RPMI8226 (cell line): ENCODE data around the gene HBZ.
A peak's percentile ranks its signal among the peaks of the same experiment; 100 is the strongest.
"Not testable (repeated sequence)": the region's sequence is repeated elsewhere in the genome, so short reads cannot be mapped to it uniquely, and the experiment has no call there.

Experiments
- DNase-seq: peaks from one replicate; pipeline ENCODE4 v3.0.0-alpha.2; 2015

HBZ gene

GRCh38 chr16:138049-138417 is 14.4 kb upstream of the HBZ start:
- peak; percentile 44 for DNase-seq

- DNase-seq: no peak
These were observed 12.1 kb upstream of the HBZ start for GRCh38 chr16:140175-140857.

DNA sequence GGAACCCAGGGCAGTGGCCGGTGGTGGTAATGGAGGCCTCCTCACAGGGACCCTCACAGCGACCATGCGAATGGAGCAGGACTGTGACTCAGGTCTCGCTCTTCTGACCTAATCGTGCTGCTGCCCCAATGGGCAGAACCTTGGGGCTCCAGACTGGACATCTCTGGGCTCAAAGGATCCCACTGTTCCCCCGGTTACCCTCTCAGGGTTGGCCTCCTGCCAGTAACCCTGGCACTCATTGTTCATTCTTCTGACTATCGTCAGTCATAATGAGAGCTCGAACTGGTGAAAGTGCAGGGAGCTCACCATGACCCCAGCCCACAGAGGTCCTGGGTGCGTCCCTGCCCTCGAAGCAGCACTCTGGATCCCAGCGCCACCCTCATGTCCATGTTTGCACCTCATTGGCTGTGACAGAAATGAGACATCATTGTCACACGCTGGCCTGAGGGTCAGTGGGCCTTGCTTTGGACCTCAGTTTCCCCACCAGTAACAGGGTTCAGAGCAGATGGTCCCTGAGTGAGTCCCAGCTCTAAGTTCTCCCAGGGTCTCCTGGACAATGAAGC is 10.0 kb upstream of the HBZ start:
- no peak for DNase-seq

DNA sequence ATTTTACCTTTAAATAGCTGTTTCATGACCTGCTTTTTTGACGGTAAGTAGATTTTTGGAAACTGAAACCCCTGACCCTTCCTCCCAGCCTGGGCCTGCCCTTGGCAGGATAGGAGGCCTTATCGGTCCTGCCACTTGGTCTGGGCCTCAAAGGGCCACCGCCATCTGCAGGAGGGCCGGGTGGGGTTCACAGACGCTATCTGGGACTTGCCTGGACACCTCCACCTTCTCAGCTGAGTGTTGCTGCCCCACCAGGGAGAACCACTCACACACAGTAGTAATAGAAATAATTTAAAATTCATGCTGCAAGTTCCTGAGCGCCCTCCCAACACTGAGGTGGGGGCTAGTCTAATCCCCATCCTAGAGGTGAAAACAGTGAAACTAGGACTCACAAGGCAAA is 9.4 kb upstream of the HBZ start:
- DNase-seq: no peak

DNA sequence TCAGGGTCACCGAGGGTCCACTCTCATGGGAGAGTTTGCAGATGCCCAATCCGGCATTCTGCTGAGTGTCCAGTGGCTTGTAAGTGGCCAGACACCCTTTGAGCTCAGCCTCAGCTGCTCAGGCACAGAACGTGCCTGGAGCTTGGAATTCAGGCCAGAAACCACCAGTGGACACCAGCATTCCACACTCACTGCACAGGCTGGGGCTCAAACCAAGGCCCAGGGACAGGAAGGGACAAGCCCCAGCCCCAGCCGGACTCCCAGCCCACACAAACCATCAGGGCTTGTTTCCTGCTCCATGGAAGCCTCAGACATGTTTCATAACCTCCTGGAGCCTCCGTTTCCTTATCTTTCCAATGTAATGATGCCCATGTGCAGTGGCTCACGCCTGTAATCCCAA is 9.0 kb upstream of the HBZ start:
- DNase-seq: no peak

- DNase-seq: no peak
These were observed 7.6 kb upstream of the HBZ start for GRCh38 chr16:144797-145252.

DNA sequence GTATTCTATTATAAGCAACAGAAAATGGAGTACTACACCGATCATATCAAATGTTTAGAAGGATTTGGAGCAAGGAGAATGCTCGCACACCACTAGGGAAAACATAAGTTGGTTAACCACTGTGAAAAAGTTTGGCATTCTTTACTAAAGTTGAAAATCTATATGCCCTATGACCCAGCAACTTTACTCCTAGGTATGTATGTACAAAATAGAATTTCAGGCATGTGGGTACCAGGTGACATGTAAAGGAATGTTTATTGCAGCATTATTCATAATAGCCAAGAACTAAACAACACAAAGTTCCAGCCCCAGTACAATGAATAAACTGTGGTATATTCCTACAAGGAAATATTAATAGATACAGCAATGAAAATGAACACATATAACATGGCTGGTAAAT is 5.8 kb upstream of the HBZ start:
- DNase-seq: no peak

DNA sequence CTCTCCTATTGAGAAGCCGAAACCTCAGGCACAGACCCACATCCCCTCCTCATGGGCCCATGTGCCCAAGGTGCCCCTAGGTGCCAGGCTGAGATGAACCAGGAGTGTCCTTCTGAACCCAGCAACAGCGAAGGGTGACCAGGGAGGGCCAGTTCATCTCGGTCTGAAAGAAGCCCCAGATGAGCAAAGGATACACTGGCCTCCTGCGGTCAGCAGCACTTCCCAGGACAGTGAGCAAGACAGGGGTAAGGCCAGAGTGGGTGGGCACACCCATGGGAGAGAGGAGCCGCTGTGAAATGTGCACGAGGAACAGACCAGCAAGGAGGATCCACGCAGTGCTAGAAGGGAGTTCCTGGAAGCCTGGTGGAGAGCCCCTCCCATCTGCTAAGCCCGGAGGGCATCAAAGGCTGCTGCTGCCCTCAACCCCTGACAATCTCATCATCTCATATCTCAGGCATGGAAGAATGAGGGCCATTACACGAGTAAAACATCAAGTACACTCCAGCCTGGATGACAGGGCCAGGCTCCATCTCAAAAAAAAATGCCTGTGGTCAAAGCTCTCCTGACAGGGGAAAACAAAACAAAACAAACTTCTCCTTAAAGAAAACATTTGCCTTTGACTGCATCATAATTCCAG is 3.3 kb upstream of the HBZ start:
- no peak for DNase-seq

DNA sequence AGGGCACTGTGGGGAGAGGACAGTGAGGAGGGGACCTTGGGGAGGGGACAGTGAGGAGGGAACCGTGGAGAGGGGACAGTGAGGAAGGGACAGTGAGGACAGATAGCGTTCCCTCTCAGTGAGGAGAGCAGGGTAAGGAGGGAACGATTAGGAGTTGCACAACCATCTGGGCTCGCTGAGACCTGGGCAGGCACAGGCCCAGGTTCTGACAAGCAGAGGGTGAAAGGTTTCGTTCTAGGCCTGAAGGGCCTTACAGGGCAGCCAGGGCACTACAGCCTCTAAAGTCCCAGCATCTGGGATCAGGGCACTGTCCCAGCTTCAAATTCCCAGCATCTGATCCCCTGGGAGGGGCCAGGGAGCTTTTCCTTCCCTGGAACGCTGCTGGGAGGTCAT is 681 bp downstream of the HBZ start:
- DNase-seq: not testable (repeated sequence)

- not testable (repeated sequence) for DNase-seq
These were observed 1.2 kb downstream of the HBZ start for GRCh38 chr16:153550-154216.

DNA sequence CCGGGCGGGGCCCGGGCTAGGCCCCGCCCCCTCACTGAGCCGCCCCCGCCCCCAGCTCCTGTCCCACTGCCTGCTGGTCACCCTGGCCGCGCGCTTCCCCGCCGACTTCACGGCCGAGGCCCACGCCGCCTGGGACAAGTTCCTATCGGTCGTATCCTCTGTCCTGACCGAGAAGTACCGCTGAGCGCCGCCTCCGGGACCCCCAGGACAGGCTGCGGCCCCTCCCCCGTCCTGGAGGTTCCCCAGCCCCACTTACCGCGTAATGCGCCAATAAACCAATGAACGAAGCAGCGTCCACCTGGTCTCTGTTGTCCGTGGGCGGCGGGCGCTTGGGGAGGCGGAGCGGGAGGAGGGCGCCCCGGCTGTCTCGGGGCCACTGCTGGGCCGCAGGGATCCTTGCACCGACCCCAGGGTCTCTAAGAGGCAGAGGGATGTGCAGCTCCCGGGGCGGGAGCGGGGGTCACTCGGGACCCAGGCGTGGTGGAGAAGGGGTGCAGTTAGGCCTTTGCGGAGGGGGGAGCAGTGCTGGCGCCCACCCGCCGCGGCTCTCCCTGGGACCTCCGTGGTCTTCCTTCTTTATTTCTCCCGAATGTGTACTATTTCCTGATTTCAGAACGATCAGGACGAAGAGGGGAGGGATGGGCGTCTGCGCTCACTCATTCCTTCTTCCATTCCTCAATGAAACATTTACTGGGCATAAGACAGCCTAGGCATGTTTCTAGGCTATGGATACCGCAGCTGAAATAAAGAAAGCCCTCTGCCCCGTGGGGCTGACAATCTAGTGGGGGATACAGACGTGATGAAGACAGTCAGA is 2.0 kb downstream of the HBZ start:
- DNase-seq: no peak

DNA sequence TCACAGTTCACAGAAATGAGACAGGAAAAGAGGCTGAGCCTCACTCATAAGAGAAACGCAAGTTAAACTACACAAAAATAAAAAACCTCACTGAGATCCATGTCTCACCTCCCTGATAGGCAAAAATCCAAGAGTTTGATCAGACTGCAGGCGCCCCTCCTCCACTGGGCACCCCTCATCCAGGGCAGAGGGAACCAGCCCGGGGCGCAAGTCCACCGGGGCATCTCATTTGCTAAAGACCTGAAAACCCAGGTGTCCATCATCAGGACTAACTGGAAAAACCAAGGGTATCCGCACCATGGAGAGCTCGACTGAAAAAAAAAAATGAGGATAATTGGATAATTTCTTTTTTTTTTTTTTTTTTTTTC is 2.6 kb downstream of the HBZ start:
- DNase-seq: no peak

- no peak for DNase-seq
These were observed 6.8 kb downstream of the HBZ start for GRCh38 chr16:159136-159849.

GRCh38 chr16:160242-160641 is 7.8 kb downstream of the HBZ start:
- not testable (repeated sequence) for DNase-seq

DNA sequence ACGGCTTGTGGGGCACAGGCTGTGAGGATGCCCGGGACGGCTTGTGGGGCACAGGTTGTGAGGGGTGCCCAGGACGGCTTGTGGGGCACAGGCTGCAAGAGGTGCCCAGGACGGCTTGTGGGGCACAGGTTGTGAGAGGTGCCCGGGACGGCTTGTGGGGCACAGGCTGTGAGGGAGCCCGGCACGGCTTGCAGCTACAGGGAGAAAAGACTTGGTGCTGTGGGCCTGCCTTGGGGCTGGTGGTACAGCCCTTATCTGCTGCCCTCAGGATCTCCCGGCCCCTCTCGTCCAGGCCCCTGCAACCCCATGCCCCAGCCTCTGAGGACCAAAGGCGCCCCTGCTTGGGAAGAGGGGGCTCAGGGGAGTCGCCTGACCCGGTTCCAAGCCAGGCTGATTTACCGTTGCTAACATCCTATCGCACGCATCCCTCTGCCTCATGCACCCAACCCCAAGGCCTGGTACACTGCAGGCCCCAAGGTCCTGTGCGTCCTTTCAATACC is 8.3 kb downstream of the HBZ start:
- no peak for DNase-seq

DNA sequence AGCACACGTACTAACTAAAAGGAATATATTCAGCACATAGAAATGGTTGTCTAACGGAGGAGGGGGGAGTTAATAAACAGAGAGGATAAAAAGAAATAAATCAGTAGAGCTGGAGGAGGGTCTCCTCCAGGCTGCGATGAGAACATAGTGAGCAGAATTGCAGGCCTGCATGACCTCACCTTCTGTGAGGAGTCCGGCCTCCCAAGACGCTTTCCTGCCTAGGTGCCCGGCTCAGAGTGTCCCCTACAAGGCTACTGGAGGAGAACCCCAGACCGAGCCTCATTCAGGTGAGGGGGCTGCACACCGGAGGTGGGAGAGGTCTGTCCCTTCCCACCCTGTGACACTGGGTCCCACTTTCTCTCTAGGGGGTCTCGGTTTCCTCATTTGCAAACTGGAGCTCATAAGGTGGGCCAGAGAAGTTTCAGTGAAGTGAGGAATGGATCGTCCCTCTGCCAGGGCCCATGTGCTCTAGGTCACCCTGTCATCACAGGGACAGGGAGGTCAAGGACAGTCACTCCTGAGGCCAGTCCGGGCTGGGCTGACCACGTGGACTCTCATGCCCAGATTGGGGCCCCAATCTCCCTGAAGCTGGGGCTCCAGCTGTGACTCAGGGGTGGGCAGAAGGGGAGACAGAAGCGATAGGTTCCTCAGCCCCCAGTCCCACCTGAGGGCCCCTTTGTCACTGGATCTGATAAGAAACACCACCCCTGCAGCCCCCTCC is 10.0 kb downstream of the HBZ start:
- no peak for DNase-seq

- DNase-seq: not testable (repeated sequence)
These were observed 10.7 kb downstream of the HBZ start for GRCh38 chr16:163139-163538.

DNA sequence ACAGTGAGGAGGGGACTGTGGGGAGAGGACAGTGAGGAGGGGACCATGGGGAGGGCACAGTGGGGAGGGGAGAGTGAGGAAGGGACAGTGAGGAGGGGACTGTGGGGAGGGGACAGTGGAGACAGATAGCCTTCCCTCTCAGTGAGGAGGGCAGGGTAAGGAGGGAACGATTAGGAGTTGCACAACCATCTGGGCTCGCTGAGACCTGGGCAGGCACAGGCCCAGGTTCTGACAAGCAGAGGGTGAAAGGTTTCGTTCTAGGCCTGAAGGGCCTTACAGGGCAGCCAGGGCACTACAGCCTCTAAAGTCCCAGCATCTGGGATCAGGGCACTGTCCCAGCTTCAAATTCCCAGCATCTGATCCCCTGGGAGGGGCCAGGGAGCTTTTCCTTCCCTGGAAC is 11.3 kb downstream of the HBZ start:
- not testable (repeated sequence) for DNase-seq

DNA sequence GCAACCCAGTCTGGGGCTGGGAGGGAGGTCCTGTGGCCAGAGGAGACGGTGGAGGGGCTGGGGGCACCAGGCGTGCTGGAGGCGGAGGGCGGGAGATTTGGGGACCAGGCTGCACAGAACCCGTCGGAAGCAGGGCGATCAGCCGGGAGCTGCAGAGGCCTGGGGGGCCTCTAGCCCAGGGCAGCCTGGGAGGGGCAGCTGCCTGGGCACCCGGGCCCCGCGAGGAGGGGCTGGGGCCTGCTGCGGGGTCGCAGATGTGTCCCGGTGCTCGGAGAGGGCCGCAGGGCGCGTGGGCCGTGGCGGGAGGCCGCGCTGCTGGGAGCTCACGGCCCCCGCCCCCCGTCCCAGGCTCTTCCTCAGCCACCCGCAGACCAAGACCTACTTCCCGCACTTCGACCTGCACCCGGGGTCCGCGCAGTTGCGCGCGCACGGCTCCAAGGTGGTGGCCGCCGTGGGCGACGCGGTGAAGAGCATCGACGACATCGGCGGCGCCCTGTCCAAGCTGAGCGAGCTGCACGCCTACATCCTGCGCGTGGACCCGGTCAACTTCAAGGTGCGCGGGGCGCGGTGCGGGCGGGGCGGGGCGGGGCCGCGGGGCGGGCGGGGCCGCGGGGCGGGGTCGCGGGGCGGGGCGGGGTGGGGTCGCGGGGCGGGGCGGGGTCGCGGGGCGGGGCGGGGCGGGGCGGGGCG is 11.8 kb downstream of the HBZ start:
- not testable (repeated sequence) for DNase-seq

DNA sequence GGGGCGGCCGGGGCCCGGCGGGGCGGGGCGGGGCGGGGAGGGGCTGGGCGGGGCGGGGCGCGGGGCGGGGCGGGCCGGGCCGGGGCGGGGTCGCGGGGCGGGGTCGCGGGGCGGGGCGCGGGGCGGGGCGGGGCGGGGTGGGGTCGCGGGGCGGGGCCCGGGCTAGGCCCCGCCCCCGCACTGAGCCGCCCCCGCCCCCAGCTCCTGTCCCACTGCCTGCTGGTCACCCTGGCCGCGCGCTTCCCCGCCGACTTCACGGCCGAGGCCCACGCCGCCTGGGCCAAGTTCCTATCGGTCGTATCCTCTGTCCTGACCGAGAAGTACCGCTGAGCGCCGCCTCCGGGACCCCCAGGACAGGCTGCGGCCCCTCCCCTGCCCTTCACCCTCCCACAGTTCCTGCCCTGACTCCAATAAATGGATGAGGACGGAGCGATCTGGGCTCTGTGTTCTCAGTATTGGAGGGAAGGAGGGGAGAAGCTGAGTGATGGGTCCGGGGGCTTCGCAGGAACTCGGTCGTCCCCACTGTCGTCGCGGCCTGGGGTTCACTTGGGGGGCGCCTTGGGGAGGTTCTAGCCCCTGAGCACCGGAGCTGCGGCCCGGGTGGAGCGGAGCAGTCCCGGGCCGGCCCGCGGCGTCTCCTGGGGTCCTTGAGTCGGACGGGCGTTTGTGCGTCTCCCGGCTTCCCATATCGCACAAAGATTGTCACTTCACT is 12.5 kb downstream of the HBZ start:
- no peak for DNase-seq
